NCI-H748 treated with DMSO at 0.1 percent for 48 hours (cell line): ENCODE results near the gene RNASE4.
"Not testable (repeated sequence)": the region's sequence is repeated elsewhere in the genome, so short reads cannot be mapped to it uniquely, and the experiment has no call there.

Experiments
- DNase-seq: peaks from one replicate; lab custom pipeline; 2025; lab: John Stamatoyannopoulos, UW

Gene RNASE4

GRCh38 chr14:20683891-20684661 is at the start of gene RNASE4:
TSS of gene RNASE4 (plus strand) at chr14:20684560. CDS start at chr14:20699372, 14,812 bp downstream.
- peak; percentile 64 for DNase-seq

GRCh38 chr14:20641591-20641990 is 42.8 kb upstream of the RNASE4 start, which contains the start of gene OR6S1:
TSS of gene OR6S1 (minus strand) at chr14:20641691. CDS start at chr14:20641691, 0 bp downstream.
- DNase-seq: no peak

- no peak for DNase-seq
These were observed 42.2 kb upstream of the RNASE4 start for GRCh38 chr14:20642182-20642581.

GRCh38 chr14:20642755-20643154 is 41.6 kb upstream of the RNASE4 start:
- not testable (repeated sequence) for DNase-seq

GRCh38 chr14:20644520-20644919 is 39.8 kb upstream of the RNASE4 start:
- DNase-seq: no peak

- DNase-seq: no peak
These were observed 38.9 kb upstream of the RNASE4 start for GRCh38 chr14:20645481-20645880.

GRCh38 chr14:20652996-20653975 is 31.1 kb upstream of the RNASE4 start:
- no peak for DNase-seq

GRCh38 chr14:20655851-20656250 is 28.5 kb upstream of the RNASE4 start:
- no peak for DNase-seq

- DNase-seq: no peak
These were observed 28.1 kb upstream of the RNASE4 start for GRCh38 chr14:20656274-20656673.

GRCh38 chr14:20657216-20658211 is 26.8 kb upstream of the RNASE4 start:
- DNase-seq: no peak

- DNase-seq: no peak
These were observed 26.1 kb upstream of the RNASE4 start for GRCh38 chr14:20658246-20658645.

GRCh38 chr14:20659336-20659735 is 25.0 kb upstream of the RNASE4 start:
- DNase-seq: no peak

GRCh38 chr14:20659813-20660395 is 24.5 kb upstream of the RNASE4 start:
- DNase-seq: no peak

GRCh38 chr14:20661197-20661596 is 23.2 kb upstream of the RNASE4 start:
- no peak for DNase-seq

GRCh38 chr14:20662968-20663732 is 21.2 kb upstream of the RNASE4 start:
- peak; percentile 34 for DNase-seq

- not testable (repeated sequence) for DNase-seq
These were observed 17.9 kb upstream of the RNASE4 start for GRCh38 chr14:20666400-20666961.

GRCh38 chr14:20667957-20668356 is 16.4 kb upstream of the RNASE4 start:
- DNase-seq: no peak

- DNase-seq: no peak
These were observed 15.4 kb upstream of the RNASE4 start for GRCh38 chr14:20668969-20669368.

- DNase-seq: no peak
These were observed 12.6 kb upstream of the RNASE4 start for GRCh38 chr14:20671597-20672283.
